GM12873 (cell line): Measurements from ENCODE around the gene MTG1.

Experiments
- TF ChIP-seq, protein P1 (sequence below): IDR thresholded peaks from 2 replicates; pipeline ENCODE4 v1.5.1; 2012; ENCODE audit warnings: low read depth, mild to moderate bottlenecking, moderate library complexity, low read length, control low read depth; ENCODE audit not compliant: insufficient read depth; ENCODE audit errors: missing control alignments

Gene MTG1

DNA sequence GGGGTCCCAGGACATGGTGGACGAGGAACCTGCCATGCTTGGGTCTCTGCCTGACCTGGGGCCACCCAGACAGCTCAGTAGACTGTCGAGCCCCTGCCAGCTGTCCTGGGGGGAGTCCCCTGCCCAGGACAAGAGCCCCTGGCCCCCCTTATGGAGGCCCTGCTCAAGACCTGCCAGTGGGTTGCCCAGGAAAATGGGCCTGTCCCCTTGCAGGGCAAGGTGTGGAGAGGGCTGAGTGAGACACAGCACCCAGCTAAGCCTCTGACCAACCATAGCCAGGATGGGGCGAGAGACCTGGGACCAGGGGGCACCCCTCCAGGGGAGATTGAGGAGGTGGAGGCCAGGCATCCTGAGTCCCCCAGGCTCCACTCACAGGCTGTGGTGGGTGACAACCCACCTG is 38.0 kb upstream of the MTG1 start:
- TF ChIP-seq, protein P1, sequence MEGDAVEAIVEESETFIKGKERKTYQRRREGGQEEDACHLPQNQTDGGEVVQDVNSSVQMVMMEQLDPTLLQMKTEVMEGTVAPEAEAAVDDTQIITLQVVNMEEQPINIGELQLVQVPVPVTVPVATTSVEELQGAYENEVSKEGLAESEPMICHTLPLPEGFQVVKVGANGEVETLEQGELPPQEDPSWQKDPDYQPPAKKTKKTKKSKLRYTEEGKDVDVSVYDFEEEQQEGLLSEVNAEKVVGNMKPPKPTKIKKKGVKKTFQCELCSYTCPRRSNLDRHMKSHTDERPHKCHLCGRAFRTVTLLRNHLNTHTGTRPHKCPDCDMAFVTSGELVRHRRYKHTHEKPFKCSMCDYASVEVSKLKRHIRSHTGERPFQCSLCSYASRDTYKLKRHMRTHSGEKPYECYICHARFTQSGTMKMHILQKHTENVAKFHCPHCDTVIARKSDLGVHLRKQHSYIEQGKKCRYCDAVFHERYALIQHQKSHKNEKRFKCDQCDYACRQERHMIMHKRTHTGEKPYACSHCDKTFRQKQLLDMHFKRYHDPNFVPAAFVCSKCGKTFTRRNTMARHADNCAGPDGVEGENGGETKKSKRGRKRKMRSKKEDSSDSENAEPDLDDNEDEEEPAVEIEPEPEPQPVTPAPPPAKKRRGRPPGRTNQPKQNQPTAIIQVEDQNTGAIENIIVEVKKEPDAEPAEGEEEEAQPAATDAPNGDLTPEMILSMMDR: no peak

DNA sequence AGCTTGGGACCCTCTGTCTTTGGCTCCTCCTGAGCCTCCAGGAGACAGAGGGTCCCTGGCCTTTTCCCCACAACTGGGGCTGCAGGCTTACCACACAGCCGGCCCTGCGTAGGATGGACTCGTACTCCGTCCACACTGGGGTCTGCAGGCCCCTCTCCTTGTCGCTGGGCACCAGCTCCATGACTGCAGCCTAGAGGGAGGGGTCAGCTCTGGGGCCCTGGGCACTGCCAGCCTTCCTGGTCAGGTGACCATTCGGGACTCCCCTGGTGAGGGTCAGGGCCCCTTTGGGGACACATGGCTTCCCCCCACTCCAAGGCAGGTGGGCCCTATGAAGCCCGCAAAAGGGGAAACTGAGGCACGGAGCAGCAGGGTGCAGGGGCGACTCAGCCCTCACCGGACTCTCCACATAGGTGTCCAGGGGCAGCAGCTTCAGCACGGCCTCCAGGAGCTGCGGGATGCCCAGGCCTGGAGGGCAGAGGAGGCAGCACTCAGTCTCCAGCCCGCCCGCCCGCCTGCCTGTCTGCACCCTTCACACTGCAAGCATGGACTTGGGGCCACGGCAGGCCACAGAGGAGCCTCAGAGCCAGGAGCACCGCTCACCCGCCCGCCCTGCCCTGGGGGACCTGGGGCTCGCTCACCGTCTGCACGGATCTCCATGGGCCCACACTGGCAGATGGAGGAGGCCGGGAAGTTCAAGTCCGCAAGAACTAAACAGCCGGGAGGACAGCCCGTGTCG is 37.2 kb upstream of the MTG1 start:
- TF ChIP-seq, protein P1: no peak

DNA sequence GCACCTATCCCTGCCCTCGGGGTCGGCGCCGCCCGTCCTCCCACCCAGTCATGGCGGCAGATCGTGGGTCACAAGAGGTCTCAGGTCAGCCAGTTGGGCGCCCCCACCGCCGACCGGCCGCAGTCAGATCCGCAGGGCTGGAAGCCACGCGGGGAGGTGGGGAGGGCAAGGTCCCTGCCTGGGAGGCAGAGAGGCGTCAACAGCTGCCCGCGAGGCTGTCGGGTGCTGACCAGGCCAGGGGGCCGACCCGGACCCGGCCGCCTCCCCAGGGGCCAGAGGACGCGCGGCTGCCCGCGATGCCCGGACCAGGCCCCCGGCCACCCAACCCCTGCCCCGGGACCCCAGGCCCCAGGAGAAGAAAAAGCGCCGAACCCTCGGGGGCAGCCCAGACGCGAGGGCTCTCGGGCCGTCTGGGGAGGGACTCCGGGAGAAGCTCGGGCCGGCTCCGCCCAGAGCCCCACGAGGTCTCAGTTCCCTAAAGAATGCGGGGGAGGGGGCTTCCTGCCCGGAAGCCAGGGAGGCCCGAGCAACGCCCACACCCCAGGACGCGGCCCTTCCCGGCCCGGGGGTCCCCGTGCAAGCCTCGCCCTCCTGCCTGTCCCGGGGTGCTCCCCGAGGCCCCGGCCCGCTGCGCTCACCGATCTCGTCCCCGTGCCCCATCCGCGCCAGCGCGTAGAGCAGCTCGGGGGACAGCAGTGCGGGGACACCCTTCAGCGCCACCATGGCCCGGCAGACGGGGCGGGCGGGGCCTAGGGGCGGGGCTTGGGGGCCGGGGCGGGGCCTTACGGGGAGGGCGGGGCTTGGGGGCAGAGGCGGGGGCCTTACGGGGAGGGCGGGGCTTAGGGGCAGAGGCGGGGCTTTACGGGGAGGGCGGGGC is 36.4 kb upstream of the MTG1 start, which contains the start of gene FUOM:
Gene FUOM (minus strand): TSS at position 735 of the 877 bp plus-strand sequence. CDS start 12 bp downstream, at position 723.
- TF ChIP-seq, protein P1: peak; percentile 21

DNA sequence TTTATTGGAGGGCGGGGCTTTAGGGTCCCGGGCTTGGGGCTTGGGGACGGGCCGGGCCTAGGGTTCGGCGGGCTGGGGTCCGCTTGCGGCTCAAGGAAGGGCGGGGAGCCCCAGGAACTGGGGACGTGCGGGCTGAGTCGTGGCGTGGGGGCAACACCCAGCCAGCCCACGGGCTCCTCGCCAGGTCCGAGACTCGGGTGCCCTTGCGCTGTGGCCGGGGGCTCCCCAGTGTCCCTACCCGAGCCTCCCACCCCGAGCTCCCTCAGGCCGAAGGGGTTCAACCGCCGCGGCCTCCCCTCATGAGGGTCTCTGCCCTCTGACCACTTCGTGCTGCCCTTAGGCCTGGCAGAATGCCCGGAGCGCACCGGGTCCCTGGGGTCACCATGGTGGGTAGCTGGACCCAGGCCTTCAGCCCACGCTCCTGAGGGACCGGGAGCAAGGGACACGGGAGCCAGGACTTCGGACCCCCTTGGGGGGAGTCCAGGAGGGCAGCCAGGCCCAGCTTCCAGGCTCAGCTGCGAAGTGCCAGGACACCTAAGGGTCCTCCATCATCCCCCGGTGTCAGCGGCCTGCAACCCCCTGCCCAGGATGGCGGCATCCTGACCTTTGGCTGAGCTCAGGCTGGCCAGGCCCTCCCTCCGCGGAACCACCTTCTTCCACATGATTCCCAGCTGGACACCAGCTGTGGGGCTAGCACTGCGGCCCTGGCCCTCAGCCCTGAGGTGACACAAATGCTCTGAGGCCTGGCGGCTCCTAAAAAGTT is 35.6 kb upstream of the MTG1 start:
- TF ChIP-seq, protein P1: no peak

DNA sequence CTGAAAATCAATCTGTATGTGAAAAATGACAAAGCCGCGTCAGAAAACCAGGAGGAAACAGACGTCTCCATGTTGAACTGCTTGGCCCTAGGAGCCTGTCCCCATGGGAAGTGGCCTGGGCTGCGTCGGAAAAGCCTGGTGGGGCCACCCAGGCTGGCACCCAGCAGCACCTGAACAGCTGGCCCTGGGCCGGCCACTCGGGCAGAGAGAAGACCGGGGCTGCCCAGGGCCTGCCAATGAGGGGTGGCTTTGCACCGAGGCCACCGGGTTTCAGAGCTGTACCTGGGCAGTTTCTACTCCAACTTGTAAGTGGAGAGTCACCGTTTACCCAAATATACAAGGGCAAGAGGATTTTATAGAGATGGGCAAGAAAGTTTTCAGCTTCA is 35.0 kb upstream of the MTG1 start:
- TF ChIP-seq, protein P1: no peak

DNA sequence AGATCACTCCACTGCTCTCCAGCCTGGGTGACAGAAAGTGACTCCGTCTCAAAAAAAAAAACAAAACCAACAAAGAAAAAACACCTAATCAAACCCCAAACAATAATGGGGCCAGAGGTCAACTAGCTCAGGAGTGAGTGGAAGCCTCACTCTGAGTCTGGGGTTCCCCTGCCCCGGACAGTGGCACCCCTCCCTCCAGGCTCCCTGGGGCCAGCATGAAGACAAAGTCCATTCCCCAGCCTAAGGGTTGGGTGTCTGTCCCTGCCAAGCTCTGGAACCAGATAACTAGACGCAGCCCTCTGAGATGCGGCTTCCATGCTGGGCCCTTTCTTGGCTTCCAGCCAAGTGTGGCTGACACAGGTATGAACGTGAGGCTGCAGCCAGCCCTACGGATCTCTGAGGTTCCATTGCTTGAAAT is 34.4 kb upstream of the MTG1 start:
- TF ChIP-seq, protein P1: no peak
